Vagina (tissue), 2 donors: Measurements from ENCODE around the gene CAMK2A. TPM values are rescaled to one million over a fixed set of nuclear protein-coding genes. Genes with fewer than 3 reads are reported as not detected.

Experiments
- DNase-seq, 2 donors: peaks; one replicate each; pipeline ENCODE4 v3.0.0-alpha.2; 2017; ENCODE audit errors: extremely low spot score in 2 of 2
- H3K27ac ChIP-seq: fragments of 200-600 bp; sonication (generic); one replicate; pipeline ENCODE4 v1.5.1; 2019
- H3K27me3 ChIP-seq: fragments of 200-600 bp; sonication (generic); one replicate; pipeline ENCODE4 v1.5.1; 2019
- H3K36me3 ChIP-seq, 2 donors: fragments of 200-600 bp; sonication (generic); one replicate each; pipeline ENCODE4 v1.5.1; 2017 to 2019
- H3K4me1 ChIP-seq: fragments of 200-600 bp; sonication (generic); one replicate; pipeline ENCODE4 v1.5.1; 2019
- H3K4me3 ChIP-seq, 2 donors: fragments of 200-600 bp; sonication (generic); 1 replicate in 1 of 2; 2 replicates in 1 of 2; pipeline ENCODE4 v1.5.1; 2016 to 2019
- H3K9me3 ChIP-seq: fragments of 200-600 bp; sonication (generic); one replicate; pipeline ENCODE4 v1.5.1; 2019
- POLR2A ChIP-seq, 2 donors: fragments of 450-650 bp; IDR thresholded peaks; one replicate each; pipeline ENCODE4 v1.6.1; 2017; ENCODE audit warnings: antibody characterized with exemption in 2 of 2, mild to moderate bottlenecking in 2 of 2, moderate library complexity in 2 of 2
- POLR2AphosphoS5 ChIP-seq, 2 donors: sonication (generic); formaldehyde crosslinking; IDR thresholded peaks; one replicate each; pipeline ENCODE4 v1.9.0; 2017; ENCODE audit warnings: antibody characterized with exemption in 2 of 2, mild to moderate bottlenecking in 2 of 2, low read depth in 1 of 2; ENCODE audit not compliant: insufficient read depth in 1 of 2
- intact Hi-C: fragments of 100-400 bp; cut with DNase I; formaldehyde crosslinking; loops from one replicate; pipeline ENCODE4 v1.15.1; 2023
- total RNA-seq: library from RNA; depleted of rRNA; stranded (reverse); fragments of >200 nt; gene quantifications from one replicate; pipeline ENCODE4 v1.2.3, GENCODE V29; 2016
- TF ChIP-seq, protein P1 (sequence below), 3 experiments: fragments of 450-650 bp in 2 of 3; fragments of 200-600 bp in 1 of 3; sonication (generic) in 1 of 3; IDR thresholded peaks; one replicate each; pipeline ENCODE4 v1.5.1; 2017 to 2019; ENCODE audit warnings: antibody characterized with exemption in 3 of 3, mild to moderate bottlenecking in 2 of 3, moderate library complexity in 2 of 3

The CAMK2A gene
- total RNA-seq, 1 donor from 2014 or later, result 0.49 TPM

DNA sequence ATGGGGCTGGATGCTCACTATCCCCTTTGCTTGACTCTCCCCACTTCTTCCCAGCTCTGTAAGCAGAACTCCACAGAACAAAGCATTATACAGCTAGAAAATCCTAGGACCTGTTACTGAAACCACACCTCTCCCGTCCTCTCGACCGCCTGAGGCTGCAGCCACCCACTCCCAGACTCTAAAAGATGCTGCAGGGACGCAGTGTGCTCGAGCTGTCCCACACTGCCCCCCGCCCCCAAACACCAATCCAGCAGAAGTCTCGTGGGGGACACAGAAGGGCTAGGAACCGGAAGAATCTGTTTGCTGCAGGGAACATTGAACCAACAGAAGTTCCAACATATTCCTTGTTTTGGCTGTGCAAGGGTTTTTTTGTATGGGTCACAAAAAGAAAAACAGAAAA is 7.6 kb downstream of the CAMK2A start:
- DNase-seq, result no peak
- H3K27ac ChIP-seq, result no peak overlapping the region
- no peaks in the 10 kb centered on the region for H3K36me3 ChIP-seq
- H3K4me1 ChIP-seq, result no peaks in the 10 kb centered on the region
- no peaks in the 10 kb centered on the region for H3K27me3 ChIP-seq
- intact Hi-C loops, result no loop called here
- no peak overlapping the region for H3K4me3 ChIP-seq
- H3K9me3 ChIP-seq, result no peaks in the 10 kb centered on the region
- no peak for TF ChIP-seq POLR2A (IDR thresholded peaks at IDR 0.05)
- TF ChIP-seq, protein P1, sequence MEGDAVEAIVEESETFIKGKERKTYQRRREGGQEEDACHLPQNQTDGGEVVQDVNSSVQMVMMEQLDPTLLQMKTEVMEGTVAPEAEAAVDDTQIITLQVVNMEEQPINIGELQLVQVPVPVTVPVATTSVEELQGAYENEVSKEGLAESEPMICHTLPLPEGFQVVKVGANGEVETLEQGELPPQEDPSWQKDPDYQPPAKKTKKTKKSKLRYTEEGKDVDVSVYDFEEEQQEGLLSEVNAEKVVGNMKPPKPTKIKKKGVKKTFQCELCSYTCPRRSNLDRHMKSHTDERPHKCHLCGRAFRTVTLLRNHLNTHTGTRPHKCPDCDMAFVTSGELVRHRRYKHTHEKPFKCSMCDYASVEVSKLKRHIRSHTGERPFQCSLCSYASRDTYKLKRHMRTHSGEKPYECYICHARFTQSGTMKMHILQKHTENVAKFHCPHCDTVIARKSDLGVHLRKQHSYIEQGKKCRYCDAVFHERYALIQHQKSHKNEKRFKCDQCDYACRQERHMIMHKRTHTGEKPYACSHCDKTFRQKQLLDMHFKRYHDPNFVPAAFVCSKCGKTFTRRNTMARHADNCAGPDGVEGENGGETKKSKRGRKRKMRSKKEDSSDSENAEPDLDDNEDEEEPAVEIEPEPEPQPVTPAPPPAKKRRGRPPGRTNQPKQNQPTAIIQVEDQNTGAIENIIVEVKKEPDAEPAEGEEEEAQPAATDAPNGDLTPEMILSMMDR (IDR thresholded peaks at IDR 0.05), result no peak
- no peak for TF ChIP-seq POLR2AphosphoS5 (IDR thresholded peaks at IDR 0.05; ENCODE audit: insufficient read depth in 1 of 2, low read depth in 1 of 2)

DNA sequence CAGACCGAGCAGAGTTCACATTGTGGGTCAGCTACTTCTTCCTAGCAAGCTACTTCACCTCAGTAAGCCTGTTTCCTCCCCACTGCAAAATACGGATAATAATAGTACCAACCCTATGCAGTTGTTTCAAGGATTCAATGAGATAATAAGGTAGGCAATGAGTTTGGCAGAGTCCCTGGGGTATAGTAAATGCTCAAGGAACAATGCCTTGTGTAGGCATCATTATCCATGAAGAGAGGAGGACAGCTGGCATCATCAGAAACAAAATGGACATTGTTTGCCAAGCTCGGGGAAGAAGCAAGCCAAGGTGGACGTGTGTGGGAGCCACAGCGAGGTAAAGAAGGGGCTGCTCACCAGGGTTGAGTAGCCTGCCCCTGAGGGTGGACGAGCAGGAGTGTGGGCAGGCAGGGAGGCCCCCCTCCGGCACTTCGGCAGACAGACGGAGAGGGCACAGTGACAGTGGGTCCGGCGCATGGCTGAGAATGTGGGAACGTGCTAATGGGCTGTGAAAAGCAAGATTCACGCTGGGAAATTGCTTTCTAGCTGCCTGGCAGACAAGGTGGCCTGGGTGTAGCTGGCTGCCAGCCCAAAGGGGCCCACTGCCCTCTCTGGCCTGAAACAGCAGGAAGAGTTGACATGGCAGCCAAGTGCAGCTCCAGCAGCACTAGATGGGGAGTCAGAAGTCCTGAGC is 10.1 kb downstream of the CAMK2A start:
- no peak overlapping the region for H3K27ac ChIP-seq
- intact Hi-C loops, result no loop called here
- no peaks in the 10 kb centered on the region for H3K27me3 ChIP-seq
- DNase-seq, result no peak
- TF ChIP-seq POLR2A (IDR thresholded peaks at IDR 0.05) (no peak), POLR2AphosphoS5 (IDR thresholded peaks at IDR 0.05; ENCODE audit: insufficient read depth in 1 of 2, low read depth in 1 of 2) (no peak)
- TF ChIP-seq, protein P1 (IDR thresholded peaks at IDR 0.05), result no peak
- H3K36me3 ChIP-seq, result no peaks in the 10 kb centered on the region
- H3K9me3 ChIP-seq, result no peaks in the 10 kb centered on the region
- no peak overlapping the region for H3K4me3 ChIP-seq
- no peaks in the 10 kb centered on the region for H3K4me1 ChIP-seq

DNA sequence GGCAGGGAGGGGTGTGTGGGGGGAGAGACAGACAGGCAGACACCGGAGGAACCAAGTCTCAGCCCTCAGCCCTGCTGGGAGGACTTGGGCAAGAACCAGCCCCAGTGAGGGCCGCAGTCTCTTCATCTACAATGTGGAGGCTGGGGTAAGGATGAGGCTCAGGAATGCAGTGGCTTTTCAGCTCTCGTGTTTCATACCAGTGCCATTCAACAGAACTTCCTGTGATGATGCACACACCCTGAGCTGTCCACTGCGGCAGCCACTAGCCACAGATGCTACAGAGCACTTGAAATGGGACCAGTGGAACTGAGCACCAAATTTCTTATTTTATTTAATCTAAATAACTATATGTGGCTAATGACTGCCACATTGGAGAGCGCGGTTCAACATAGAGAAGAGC is 10.7 kb downstream of the CAMK2A start:
- H3K36me3 ChIP-seq, result no peaks in the 10 kb centered on the region
- no peak overlapping the region for H3K27ac ChIP-seq
- no peak for TF ChIP-seq POLR2AphosphoS5 (IDR thresholded peaks at IDR 0.05; ENCODE audit: insufficient read depth in 1 of 2, low read depth in 1 of 2)
- no peak for TF ChIP-seq POLR2A (IDR thresholded peaks at IDR 0.05)
- TF ChIP-seq, protein P1 (IDR thresholded peaks at IDR 0.05), result no peak
- H3K4me1 ChIP-seq, result no peaks in the 10 kb centered on the region
- H3K9me3 ChIP-seq, result no peaks in the 10 kb centered on the region
- H3K4me3 ChIP-seq, result no peak overlapping the region
- DNase-seq, result no peak
- intact Hi-C loops, result no loop called here
- H3K27me3 ChIP-seq, result no peaks in the 10 kb centered on the region

DNA sequence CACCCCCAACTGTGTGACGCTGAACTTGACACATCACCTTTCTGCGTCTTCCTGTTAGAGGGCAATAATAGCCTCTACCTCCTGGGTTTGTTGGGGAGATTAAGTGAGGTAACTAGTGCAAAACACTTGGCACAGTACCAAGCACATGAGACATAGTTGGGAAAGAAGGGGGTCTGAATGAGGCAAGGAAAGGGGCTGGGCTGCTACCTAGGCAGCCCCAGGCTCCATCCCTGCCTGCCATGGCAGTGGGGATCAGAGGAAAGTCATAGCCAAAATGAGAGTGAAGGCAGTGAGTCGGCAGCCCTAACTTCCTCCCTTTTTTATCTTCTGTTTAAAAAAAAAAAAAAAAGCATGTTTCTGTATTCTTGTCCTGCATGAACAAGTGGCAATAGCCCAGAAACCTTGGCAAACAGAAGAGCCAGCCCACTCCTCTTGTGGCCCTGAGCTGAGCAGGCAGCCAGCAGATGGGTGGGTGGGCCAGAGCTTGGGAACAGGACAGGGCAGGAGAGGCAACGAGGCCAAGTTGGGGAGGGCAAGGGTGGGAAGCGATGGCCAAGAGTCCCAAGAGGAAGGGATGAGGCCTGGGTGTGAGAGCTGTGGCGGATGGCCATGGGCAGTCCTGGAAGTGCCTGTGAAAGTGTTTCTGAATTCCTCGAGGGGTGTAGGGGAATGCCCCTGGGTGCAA is 11.4 kb downstream of the CAMK2A start:
- Histone ChIP-seq H3K4me3 (no peak overlapping the region), H3K27me3 (no peaks in the 10 kb centered on the region), H3K9me3 (no peaks in the 10 kb centered on the region), H3K27ac (no peak overlapping the region), H3K4me1 (no peaks in the 10 kb centered on the region), H3K36me3 (no peaks in the 10 kb centered on the region)
- no peak for DNase-seq
- intact Hi-C loops, result no loop called here
- TF ChIP-seq, protein P1 (IDR thresholded peaks at IDR 0.05), result no peak

DNA sequence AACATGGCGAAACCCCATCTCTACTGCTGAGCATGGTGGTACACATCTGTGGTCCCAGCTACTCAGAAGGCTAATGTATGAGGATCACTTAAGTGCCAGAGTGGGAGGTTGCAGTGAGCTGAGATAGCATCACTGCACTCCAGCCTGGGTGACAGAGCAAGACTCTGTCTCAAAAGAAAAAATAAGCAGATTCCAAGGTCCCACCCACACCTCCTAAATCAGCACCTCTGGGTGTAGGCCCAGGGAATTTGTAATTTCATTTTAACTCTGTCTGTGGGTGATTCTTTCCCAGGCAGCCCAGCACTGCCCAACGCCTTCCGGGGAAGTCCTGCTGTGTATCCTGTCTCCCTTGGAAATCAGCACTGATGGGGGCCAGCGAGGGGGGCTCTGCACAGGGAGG is 12.5 kb downstream of the CAMK2A start:
- H3K9me3 ChIP-seq, result no peaks in the 10 kb centered on the region
- no peak for TF ChIP-seq POLR2AphosphoS5 (IDR thresholded peaks at IDR 0.05; ENCODE audit: insufficient read depth in 1 of 2, low read depth in 1 of 2)
- TF ChIP-seq, protein P1 (IDR thresholded peaks at IDR 0.05), result no peak
- TF ChIP-seq POLR2A (IDR thresholded peaks at IDR 0.05), result no peak
- intact Hi-C loops, result no loop called here

More for the DNA sequence above, 12.5 kb downstream of the CAMK2A start:
- H3K4me1 ChIP-seq, result no peaks in the 10 kb centered on the region
- H3K36me3 ChIP-seq, result no peaks in the 10 kb centered on the region
- no peak for DNase-seq
- no peak overlapping the region for H3K27ac ChIP-seq
- H3K4me3 ChIP-seq, result no peak overlapping the region
- H3K27me3 ChIP-seq, result no peaks in the 10 kb centered on the region
